Right ventricle myocardium inferior (tissue), 1 donor: ENCODE measurements around the gene FHIT. TPM values are rescaled to one million over a fixed set of nuclear protein-coding genes. Genes with fewer than 3 reads are reported as not detected.
A peak's percentile ranks its signal among the peaks of the same experiment; 100 is the strongest.

Experiments used
- ATAC-seq: fragments of 200-7000 bp; cut with Tn5 transposase; one replicate; pipeline ENCODE4 v1.9.1; 2020; ENCODE audit warnings: mild to moderate bottlenecking, moderate library complexity
- DNase-seq: peaks from one replicate; pipeline ENCODE4 v3.0.0; 2021; ENCODE audit errors: missing footprints
- intact Hi-C: fragments of 100-400 bp; cut with DNase I; formaldehyde crosslinking; loops from one replicate; pipeline ENCODE4 v1.11.0; 2022
- total RNA-seq: library from RNA; stranded (reverse); fragmentation: NEBNext Ultra II Directional; extraction: Animal tissue kit (Norgen Biotek cat#: 25700); gene quantifications from one replicate; pipeline ENCODE4 v1.2.1, GENCODE V29; 2021
- donor health status: DM: no; HTN: yes; CAD: no; lungs with severe emphysema.

The FHIT gene
- total RNA-seq, 1 donor from 2014 or later, result 24.5 TPM

- no peak for ATAC-seq
- DNase-seq, result no peak
- intact Hi-C loops, result no loop called here
Measured at GRCh38 chr3:60086811-60087210, 1164.4 kb downstream of the FHIT start.

- ATAC-seq, result no peak
- no peak for DNase-seq
- intact Hi-C loops, result no loop called here
Measured at GRCh38 chr3:60085649-60086048, 1165.6 kb downstream of the FHIT start.

DNA sequence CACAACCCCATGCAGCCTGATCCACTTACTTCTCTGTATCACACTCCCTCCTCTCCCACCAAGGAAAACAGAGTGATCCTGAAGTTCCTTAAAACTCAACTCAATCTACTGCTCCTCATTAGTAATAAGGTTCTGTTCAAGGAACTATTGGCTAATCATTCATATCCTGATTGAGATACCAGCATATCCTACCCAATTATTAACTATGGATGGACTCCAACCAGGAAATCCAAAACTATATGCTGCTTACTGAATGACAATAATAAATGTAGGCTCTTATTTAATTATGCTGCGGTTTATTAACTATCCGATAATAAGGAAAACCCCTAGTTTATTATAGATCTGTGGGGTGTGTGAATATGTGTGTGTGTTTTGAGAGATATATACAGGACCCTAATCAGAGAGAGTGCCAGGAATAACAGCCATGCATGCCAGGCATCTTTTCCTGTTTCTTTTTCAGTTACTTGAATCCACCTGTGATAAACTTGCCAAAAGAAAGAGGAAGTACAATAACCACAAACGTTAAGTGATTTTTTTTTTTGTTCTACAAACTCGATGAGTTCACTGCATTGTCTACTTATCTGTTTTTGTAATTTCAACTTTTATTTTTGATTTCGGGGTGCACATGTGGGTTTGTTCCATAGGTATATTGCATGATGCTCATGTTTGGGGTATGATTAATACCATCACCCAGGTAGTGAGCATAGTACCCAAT is 1169.7 kb downstream of the FHIT start:
- DNase-seq (no peak), ATAC-seq (no peak)
- intact Hi-C loops, result no loop called here

- ATAC-seq (no peak), DNase-seq (no peak)
- intact Hi-C loops, result no loop called here
Measured at GRCh38 chr3:60080648-60081047, 1170.6 kb downstream of the FHIT start.

- no peak for ATAC-seq
- intact Hi-C loops, result no loop called here
- DNase-seq, result no peak
Measured at GRCh38 chr3:60079076-60079475, 1172.2 kb downstream of the FHIT start.

DNA sequence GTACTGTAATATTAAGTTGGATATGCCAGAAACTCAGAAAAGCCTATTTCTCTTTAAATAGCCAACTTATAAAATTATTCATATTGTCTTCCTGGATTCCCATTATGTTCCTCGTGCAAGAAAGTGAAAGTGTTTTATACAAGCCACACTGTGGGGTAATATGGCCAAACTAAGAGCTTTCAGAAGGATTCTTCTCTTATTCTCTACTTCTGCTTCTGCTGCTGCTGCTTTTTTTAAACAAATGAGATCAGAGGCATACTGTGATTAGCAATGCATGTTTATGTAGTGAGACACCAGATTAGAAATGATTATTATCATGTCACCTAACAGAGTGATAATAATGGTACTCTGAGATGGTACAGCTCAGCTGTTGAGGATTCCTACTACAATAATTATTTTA is 1174.9 kb downstream of the FHIT start:
- DNase-seq (no peak), ATAC-seq (no peak)
- intact Hi-C loops, result no loop called here

DNA sequence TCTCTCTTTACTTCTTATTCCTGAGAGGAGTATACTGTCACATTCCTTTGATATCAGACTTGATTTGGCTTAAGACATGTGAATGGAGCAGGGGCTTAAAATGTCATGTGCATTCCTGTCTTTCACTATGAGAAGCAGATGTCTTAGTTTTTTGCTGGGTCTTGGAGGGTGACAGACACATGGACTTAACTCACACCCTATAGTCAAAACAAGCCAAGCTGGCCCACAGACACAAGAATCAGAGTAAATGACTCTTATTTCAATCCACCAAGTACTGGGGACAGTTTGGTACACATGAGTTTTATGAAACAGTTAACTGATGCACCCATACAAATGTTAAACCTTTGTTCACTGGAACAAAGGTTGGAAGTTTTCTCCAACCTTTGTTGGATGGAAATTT is 1177.3 kb downstream of the FHIT start:
- intact Hi-C loops, result no loop called here
- DNase-seq (no peak), ATAC-seq (no peak)

- ATAC-seq, result no peak
- intact Hi-C loops, result no loop called here
- DNase-seq, result no peak
Measured at GRCh38 chr3:60073228-60073627, 1178.0 kb downstream of the FHIT start.

DNA sequence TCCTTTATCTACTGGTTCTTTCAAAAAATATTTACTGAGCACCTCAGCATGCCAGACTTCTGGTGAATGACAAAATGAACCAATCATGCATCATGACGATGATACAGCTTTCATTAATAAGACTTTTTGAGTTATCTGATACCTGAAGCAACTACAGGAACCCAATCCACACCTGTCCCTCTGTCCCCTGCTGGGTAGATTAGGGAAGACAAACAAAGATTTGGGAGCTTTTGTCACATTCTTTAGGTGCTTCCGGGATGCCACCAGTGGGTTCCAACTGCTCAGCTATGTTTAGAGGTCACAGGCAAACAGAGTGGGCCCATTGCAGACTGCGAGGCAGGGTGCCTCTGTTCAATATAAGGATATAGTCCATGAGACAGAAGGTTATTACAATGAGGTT is 1180.9 kb downstream of the FHIT start:
- ATAC-seq, result no peak
- DNase-seq, result no peak
- intact Hi-C loops, result no loop called here

GRCh38 chr3:60065227-60065868 is 1185.9 kb downstream of the FHIT start:
- no peak for ATAC-seq
- DNase-seq, result no peak
- intact Hi-C loops, result no loop called here

DNA sequence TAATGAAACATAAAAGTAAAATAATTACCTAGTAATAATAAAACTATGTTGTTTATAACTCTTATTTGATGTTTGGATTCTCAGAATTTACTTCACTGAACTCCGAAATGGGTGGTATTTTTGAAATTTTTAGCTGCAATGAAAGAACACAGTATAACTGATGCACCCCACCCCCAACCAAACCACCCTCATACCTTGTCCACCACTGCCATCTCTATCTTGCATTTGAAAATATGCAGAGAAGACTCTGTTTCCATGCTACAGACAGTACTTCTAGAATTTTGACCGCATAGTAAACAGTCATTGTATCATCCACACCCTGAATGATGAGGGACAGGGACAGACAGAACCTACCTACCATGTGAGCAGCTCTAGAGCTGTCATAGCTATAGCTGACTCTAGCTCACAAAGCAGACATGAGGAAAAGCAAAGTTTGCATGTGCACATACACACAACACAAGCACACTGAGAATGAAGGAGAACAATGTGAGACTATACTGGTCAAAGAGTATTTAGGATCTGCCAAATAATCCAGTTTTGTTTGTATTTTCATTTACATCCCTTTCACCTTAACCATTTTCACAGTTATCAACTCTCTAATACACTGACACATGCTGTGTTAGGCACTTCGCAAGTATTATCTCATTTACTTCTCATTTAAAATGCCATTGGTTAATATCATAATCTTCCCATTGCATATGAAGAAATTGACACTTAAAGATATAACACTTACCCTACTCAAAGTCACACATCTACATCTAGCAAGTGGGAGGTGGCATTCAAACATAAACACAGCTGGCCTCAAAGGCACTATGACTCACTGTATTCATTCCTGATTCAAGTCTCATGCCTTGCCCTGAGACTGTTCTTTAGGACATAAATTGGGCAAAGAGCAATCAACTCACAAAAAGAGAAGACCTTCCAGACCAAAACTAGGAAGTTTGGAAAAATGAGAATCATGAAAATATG is 1186.8 kb downstream of the FHIT start:
- ATAC-seq (no peak), DNase-seq (no peak)
- intact Hi-C loops, result no loop called here

- ATAC-seq (no peak), DNase-seq (no peak)
- intact Hi-C loops, result no loop called here
Measured at GRCh38 chr3:60056404-60056803, 1194.8 kb downstream of the FHIT start.

- ATAC-seq (peak; percentile 56), DNase-seq (no peak)
- intact Hi-C loops, result no loop called here
Measured at GRCh38 chr3:60055765-60056164, 1195.5 kb downstream of the FHIT start.

DNA sequence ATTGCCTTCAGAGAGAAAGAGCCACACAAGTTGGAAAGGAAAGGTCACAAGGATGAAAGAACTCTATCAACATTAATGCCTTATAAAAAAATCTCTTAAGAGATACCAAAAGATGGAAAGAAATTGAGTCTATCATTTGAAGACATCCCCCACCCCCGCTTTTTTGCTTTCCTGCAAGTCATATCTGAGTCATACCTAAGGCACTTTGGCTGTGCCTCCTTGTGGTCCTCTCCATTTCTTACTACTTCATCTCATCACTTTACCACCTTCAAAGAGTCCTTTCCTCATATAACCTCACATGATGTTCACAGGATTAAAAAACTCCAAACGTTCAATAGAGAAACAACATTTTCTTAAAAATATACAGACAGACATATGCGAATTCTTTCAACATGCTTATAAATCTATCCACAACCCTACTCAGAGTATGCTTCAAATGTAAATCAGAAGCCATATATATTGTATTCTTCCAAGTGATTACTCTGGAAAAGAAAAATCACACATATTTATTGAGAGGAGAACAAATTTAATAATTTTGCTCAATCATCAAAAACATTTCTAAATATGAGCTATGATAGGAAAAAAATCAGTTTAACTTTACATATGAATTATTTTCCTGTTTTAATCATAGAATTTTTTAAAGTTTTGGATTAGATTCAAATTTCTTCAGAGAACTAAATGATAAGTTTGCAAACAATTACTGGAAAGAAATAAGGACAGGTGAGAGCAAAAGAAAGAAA is 1197.6 kb downstream of the FHIT start:
- DNase-seq (no peak), ATAC-seq (no peak)
- intact Hi-C loops, result no loop called here

GRCh38 chr3:60048447-60048848 is 1202.8 kb downstream of the FHIT start:
- DNase-seq, result no peak
- intact Hi-C loops, result no loop called here
- ATAC-seq, result no peak

DNA sequence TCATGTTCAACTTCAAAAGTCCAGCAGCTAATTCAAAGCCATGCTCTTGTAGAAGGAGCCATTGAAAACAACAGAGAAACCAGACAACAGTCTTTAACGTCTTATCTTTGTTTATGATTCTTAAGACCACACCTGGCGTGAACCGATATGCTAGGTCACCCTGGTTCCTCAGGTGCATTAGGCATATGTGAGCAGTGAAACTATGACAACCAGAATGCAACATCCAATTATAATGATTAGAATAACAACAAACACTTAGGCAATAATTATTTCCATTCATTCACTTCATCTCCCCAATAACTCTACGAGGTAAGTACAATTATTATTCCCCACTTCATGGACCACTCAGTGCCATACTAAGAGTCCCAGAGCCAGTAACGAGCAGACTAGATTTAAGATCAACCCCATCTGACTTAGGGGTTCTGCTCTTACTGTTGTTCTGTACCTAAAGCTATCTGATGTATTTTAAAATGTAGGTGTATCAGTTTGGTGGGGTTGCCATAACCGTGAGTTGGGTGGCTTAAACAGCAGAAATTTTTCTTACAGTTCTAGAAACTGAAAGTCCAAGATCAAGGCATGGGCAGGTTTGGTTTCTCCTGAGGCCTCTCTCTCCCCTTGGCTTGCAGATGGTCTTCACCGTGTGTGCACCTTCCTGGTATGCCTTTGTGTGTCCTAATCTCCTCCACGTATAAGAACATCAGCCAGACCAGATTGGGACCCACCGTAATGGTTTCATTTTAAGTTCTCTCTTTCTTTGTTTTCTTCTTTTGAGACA is 1203.6 kb downstream of the FHIT start:
- ATAC-seq, result no peak

DNA sequence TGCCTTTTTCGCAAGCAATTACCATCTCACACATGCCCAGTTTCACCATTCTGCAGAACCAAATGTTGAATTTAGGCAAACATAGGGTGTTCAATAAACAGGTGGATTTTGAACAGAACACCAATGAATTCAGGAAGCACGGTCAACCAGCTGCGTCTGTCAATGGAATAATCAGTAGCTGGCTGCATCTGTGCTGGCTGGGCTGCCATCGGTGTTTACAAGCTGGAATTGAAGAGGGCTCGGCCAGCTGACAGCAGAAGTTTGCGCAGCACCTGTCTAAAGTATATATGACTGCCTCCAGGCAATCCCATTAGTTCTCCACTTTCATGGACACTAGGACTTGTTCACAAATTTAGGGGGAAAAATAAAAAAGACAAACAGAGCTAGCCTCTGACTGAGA is 1205.0 kb downstream of the FHIT start:
- intact Hi-C loops, result no loop called here
- DNase-seq (no peak), ATAC-seq (no peak)

More for the DNA sequence above, 1203.6 kb downstream of the FHIT start:
- intact Hi-C loops, result no loop called here
- DNase-seq, result no peak

DNA sequence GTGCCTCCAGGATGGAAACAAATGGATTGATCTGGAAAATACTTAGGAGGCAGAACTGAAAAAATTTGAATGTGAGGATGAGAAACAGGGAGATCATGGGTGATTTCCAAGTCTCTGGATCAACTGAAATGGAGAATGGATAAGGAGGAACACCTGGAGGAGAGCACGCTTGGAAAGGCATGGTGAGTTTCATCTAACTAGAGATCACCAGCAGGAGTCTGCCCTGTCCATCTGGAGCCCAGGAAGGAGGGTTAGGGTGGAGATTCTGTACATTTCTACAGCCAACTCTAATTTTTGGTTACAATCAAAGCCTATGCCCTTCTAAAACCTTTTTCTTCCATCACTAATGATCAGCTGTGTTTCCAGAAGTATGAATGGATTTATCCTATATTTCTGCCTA is 1205.6 kb downstream of the FHIT start:
- DNase-seq (no peak), ATAC-seq (no peak)
- intact Hi-C loops, result no loop called here
